ENCODE measurements around the gene BTBD3.

The BTBD3 gene

GRCh38 chr20:11912659-11913415, 4.9 kb upstream of the BTBD3 start:
- DNase-seq (ENCODE audit: low read depth in 3 of 3), result no peak

- no peak for DNase-seq (ENCODE audit: low read depth in 3 of 3)
Observed at GRCh38 chr20:11918391-11918845, 725 bp downstream of the BTBD3 start.

- no peak for DNase-seq (ENCODE audit: low read depth in 3 of 3)
Observed at GRCh38 chr20:11918981-11919380, 1.3 kb downstream of the BTBD3 start.

GRCh38 chr20:11919581-11919980, 1.9 kb downstream of the BTBD3 start:
- no peak for DNase-seq (ENCODE audit: low read depth in 3 of 3)

GRCh38 chr20:11920083-11920482, 2.4 kb downstream of the BTBD3 start:
- DNase-seq (ENCODE audit: low read depth in 3 of 3), result no peak

DNA sequence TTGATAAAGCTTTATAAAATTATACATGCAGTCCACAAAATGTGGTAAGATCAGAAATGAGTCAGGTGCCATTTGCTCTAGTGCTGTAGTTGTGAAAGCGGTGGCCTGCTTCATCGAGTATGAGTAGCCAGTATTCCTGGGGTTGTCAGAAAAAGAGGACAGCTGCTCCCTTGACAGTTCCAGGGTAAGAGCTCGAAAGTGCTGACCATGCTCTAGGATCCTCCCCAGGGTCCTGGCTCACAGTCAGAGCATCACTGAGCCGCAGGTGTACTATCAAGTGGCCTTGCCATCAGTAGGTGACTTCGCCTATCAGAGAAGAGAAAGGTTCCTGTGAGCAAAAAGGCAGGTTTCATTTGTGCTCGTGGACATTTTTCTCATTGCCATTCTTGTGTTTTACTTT, 3.6 kb downstream of the BTBD3 start:
- no peak for DNase-seq (ENCODE audit: low read depth in 3 of 3)

DNA sequence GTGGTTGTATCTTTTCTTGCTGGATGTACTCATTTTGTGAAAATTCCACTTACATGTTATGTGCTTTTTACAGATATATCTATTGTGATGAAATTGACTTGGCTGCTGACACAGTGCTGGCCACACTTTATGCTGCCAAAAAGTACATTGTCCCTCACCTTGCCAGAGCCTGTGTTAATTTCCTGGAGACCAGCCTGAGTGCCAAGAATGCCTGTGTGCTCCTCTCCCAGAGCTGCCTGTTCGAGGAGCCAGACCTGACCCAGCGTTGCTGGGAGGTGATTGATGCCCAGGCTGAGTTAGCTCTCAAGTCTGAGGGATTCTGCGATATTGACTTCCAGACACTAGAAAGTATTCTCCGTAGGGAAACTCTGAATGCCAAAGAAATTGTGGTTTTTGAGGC, 4.9 kb downstream of the BTBD3 start:
- DNase-seq (ENCODE audit: low read depth in 3 of 3), result no peak

GRCh38 chr20:11924923-11925322, 7.2 kb downstream of the BTBD3 start:
- DNase-seq (ENCODE audit: low read depth in 3 of 3), result no peak

DNA sequence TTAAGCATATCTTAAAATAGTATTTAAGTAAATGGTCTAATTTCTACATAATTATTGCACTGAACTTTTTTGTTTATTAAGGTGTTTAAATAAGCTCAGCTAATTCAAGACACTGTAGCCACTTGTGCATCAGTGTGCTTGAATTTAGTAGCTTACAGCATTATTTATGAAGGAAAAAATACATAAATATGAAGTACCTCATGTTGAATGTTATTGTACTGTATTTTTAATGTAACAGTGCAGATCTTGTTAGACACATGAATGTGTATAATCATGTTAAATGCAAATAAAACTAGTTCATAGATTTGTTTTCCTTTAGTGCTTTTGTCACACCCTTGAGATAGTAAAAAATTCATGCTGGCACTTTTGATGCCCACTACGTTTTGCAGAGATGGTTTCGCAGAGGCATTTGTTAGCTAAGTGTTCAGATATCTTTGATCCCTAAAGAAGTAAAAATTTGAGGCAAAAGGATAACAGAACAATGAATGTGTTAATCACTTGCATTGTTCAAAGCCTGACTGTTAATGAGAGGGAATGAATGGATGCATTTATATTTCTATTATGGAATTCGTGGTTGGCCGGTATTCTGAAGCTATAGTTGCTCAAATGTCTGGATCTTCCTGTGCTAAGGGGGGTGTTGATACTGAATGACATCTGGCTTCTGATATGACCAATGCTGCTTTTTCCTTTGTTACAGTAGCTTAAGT, 8.8 kb downstream of the BTBD3 start:
- no peak for DNase-seq (ENCODE audit: low read depth in 3 of 3)

DNA sequence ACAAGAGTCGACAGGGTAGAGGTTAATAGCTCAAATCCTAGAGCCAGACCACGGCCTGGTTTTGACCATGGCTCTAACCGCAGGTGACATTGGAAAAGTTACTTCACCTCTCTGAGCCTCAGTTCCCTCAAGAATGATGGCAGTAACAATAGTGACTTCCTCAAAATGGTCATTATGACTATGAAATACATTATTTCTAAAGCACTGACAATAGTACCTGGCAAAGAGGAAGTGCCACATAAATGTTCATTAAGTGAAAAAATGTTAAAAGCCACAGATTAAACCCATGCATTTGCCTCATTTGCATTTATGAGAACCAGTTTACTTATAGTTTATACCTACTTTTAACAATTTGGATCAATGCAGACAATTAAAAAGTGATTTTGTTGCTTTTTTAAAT, 12.3 kb downstream of the BTBD3 start:
- no peak for DNase-seq (ENCODE audit: low read depth in 3 of 3)

- DNase-seq (ENCODE audit: low read depth in 3 of 3), result no peak
Observed at GRCh38 chr20:11935212-11936154, 17.8 kb downstream of the BTBD3 start.

GRCh38 chr20:11936157-11936556, 18.5 kb downstream of the BTBD3 start:
- DNase-seq (ENCODE audit: low read depth in 3 of 3), result no peak

DNA sequence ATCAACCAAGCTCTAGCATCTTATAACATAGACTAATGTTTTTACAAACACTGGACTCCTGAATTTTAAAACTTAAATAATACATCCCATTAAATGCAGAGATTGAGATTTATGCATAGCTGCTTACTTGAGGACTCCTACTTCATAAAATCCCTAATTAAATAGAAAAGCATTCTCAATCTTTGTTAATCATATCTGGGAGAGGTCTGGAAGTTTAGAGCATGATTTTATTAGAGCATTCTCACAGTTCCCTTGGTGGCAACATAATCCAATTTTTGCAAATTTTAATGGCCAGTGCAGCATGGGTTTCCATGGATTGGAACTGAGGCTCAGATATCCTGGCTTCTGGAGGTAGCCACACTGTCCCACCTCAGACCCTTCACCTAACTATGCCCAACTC, 19.5 kb downstream of the BTBD3 start:
- no peak for DNase-seq (ENCODE audit: low read depth in 3 of 3)

DNA sequence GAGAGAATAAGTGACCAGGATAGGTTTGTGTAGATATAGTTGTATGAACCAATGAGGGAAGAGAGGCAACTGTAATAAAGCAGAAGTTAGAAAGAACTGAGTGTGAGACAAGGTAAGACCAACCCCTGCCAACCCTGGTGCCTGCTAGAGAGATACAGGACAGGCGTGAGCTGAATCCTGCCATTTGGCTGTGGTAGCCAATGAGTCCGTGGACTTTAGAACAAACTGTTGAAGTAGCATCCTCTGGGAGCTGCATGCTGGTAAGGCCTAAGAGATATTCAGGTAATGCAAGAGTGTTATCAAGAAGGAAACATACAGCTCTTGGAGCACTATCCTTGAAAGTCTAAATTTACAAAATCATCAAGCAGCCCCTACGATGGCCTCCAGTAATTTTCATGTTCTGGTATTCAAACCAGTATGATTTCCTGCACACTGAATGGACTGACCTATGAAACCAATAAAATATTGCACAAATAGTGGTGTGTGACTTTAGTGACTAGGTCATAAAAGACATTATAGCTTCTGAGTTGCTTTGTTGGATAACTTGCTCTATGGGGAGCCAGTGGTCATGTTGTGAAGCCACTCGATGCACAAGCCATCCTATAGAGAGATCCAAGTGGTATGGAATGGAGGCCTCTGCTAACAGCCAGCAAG, 24.0 kb downstream of the BTBD3 start:
- no peak for DNase-seq (ENCODE audit: low read depth in 3 of 3)

GRCh38 chr20:11943778-11944177, 26.1 kb downstream of the BTBD3 start:
- no peak for DNase-seq (ENCODE audit: low read depth in 3 of 3)

DNA sequence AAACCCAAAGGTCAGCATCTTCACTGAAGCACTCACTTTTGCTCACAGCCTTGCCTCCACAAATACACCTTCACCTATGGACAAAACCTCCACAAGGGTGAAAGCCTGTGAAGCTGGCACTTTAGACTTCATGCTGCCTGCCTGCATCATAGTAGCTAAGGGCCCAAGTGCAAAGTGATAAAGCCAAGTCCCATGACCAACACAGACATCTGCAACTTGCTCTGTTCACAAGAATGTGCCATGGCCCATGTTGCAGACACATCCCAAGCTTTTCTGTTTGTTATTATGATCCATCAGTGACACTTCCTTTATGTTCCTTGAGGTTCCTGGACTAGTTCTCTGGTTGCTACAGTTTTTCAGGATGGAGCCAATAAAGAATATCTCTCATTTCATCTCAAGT, 31.1 kb downstream of the BTBD3 start:
- DNase-seq (ENCODE audit: low read depth in 3 of 3), result no peak

DNA sequence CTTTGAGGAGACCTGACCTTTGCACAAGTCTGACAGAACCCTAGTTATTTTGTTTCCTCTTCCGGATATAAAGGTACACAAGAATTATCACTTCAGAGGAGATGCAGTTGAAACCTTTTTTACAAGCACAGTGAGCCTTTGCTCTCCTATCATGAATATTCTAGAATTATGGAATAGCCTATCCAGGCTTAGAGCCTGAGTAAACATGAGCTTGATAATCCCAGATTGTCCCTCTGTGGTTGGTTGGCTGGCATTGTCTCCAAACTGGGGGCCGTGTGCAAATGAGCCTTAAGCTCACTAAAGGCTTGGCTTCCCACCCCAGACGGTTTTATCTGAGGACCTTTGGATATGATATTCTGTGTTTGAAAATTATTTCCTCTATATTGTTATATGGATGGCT, 32.0 kb downstream of the BTBD3 start:
- no peak for DNase-seq (ENCODE audit: low read depth in 3 of 3)

DNA sequence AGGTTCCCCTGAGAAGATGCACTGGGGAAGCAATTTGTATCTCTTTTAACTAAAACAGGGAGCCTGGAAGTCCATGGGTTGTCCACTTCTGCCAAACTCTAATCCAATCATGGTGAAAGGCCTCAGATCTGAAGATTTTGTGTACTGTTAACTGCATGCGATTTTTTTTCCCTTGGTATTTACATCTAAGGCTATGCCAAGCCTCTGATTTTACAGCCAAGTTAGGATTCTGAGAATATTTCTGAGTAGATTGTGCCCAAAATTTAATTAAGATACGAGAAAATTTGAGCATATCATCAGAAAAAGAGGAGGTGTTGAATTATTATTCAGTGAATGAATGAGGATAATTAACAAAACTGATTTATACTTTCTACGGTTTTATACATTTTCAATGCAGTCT, 34.0 kb downstream of the BTBD3 start:
- DNase-seq (ENCODE audit: low read depth in 3 of 3), result no peak

DNA sequence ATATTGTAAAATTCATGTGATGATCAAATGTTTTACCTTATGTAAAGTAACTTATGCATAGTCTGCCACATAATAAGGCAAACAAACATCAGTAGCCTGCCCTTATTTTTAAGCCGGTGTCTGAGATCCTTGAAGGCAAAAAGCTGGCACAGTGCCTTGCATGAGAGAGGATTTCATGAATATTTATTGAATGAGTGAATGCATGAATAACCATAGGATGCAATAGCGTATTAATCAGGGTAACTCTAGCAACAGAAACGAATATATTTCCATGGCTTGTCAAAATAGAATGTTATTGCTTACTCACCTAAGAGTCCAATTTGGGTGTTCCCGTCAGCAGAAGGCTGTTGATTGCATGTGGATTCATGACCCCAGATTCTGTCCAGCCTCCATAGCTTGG, 34.9 kb downstream of the BTBD3 start:
- DNase-seq (ENCODE audit: low read depth in 3 of 3), result no peak

DNA sequence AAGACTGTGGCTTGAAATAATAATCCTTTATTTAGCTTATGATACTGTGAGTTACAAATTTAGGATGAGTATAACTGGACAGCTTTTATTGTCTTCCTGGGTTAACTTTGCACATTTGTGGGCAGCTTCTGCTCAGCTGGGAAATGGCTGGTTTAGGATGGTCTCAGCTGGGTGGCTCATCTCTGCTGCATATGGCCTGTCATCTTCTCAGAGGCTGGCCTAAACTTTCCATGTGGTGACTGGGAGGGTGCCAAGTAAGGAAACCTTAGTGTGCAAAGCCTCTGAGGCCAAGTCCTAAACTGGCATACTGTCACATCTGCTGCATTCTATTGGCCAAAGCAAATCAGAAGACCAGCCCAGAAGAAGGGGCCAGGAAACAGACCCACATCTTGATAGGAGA, 40.2 kb downstream of the BTBD3 start:
- DNase-seq (ENCODE audit: low read depth in 3 of 3), result no peak

GRCh38 chr20:11958855-11959254, 41.2 kb downstream of the BTBD3 start:
- no peak for DNase-seq (ENCODE audit: low read depth in 3 of 3)

DNA sequence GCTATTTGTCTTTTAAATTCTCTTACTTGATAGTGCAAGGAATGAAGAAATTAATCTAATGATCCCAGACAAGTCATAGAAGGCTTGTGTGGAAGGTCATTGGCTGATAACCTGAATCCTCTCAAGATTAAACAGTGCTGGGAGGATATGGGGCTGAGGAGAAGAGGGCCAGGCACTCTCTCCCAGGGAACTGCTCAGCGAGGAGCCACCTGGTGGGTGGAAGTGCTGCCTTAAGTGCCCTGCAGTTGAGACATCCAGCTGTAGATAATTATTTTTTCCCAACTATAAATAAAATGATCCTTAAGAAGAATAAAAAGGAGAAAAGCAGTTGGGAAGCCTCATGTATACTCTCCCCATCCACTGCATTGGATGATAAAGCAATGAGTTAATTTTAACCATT, 47.9 kb downstream of the BTBD3 start:
- DNase-seq (ENCODE audit: low read depth in 3 of 3), result no peak
